ENCODE data around the gene RNF8. TPM values are rescaled to one million over a fixed set of nuclear protein-coding genes. Genes with fewer than 3 reads are reported as not detected.
"Not testable (repeated sequence)": the region's sequence is repeated elsewhere in the genome, so short reads cannot be mapped to it uniquely, and the experiment has no call there.

The RNF8 gene
- total RNA-seq, 1 donor from 2014 or later, result 13.2 TPM

DNA sequence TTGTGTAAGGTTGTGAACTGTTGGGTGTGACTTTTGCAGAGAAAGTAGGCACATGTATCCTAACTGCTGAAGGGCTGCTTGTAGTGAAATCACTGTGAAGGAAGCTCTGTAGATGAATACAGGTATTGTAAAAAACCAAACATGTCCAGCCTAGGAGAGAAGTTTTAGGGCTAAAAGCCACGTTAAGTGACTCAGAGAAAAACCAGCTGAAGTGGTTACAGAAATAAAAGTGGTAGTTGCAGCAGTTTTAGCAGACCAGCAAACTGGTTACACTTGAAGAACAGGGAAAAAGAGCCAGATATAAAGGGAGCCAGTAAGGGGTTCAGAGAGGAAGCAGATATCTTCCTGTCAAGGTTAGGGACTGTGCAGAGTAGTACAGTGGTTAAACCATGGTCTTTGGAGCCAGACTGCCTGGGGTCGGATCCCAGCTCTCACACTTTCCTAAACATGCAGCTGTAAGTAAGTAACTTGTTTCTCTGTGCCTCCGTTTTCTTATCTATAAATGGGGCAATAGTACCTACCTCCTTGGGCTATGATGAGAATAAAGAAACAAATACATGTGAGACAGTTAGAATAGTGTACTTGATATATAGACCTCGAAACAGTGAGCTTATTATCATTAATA is 33.8 kb upstream of the RNF8 start:
- intact Hi-C loops (cut with DNase I), result no loop called here

DNA sequence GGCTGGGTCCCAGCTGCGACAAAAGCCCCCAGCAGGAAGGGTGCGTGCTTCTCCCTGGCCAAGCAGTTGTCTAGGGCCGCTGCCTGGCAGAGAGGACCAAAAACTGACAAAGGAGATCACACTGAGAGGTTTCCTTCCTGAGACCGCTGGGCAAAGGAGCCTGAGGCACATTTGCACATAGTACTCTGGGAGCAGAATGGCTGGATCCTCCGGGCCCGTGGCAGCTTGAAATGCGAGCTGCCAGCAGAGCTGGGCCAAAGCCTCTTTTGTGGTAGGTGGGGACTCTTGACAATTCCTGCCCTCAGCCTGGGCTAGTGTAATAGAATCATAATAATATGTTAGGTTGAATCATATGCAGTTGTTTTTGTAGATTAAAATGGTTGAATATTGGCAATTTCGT is 33.1 kb upstream of the RNF8 start:
- DNase-seq (ENCODE audit: low spot score), result no peak
- intact Hi-C loops (cut with DNase I), result no loop called here

More for the DNA sequence above, 33.8 kb upstream of the RNF8 start:
- DNase-seq (ENCODE audit: low spot score), result no peak

DNA sequence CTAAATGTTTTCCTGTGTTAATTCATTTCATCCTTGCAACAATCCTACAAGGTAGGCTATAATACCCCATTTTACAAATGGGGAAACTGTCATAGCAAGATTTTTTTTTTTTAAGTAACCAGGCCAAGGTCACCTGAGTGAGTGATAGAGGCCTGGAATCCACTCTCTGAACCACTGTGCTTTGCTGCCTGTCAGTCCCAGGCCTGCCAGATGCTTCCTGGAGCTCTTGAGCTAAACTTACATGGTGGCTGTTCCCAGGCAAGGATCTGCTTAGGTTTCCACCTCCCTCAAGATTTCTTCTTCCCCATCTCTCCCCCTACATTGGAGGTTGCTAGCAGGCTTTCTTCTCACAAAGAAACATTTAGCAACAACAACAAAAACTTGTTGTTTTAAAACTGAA is 32.7 kb upstream of the RNF8 start:
- intact Hi-C loops (cut with DNase I), result no loop called here
- DNase-seq (ENCODE audit: low spot score), result no peak

DNA sequence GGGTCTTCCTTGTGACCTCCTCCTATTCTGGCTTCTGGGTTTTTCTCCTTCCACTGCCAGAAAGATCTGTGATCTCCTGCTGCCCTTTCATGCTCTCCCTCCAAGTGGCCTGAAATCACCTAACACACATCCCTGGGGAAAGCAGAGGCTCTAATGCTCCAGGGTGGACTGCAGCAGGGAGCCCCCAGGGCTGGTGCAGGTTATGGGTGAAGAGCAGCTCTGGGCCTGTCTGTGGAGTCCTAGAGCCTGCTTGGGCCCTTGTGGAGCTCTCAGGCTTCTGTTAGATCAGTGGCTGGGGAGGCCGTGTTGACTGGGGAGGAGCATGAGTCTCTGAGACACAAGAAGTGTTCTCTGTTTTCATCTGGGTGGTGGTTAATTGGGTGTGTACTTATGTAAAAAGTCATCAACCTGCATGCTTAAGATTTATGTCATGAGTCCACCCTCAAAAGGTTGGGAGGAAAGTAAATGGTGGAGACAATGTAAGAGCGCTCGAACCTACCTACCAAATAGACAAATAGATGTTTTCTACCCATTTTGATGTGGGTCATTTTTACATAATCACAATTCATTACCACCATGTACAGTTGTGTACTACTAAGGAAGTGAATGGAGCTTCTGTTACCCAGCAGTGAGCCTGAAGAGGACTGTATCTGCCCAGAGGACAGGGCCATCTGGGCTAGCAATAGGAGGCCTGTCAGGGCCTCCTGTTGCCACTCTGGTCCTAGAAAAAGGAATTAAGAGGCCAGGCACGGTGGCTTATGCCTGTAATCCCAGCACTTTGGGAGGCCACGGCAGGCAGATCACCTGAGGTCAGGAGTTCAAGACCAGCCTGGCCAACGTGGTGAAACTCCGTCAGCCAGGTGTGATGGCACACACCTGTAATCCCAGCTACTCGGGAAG is 32.0 kb upstream of the RNF8 start:
- DNase-seq (ENCODE audit: low spot score), result no peak
- intact Hi-C loops (cut with DNase I), result no loop called here

DNA sequence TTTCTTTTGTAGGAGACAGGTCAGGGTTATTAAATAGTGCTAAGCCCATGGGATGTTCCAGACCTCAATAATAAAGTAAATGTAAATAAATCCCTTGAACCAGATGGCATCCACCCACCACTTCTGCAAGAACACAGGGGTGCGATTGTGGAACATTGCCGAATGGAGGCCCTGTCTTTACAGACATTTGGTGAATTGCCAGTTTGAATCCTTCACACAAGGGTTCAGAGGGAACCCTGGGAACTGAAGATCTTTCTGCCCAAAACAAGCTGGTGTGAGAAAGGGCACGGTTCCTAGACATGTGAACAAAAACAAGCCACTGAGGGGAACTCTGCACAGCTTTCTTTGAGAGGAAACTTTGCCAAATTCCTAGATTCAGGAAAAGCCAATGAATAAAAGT is 30.2 kb upstream of the RNF8 start:
- intact Hi-C loops (cut with DNase I), result no loop called here
- no peak for DNase-seq (ENCODE audit: low spot score)

DNA sequence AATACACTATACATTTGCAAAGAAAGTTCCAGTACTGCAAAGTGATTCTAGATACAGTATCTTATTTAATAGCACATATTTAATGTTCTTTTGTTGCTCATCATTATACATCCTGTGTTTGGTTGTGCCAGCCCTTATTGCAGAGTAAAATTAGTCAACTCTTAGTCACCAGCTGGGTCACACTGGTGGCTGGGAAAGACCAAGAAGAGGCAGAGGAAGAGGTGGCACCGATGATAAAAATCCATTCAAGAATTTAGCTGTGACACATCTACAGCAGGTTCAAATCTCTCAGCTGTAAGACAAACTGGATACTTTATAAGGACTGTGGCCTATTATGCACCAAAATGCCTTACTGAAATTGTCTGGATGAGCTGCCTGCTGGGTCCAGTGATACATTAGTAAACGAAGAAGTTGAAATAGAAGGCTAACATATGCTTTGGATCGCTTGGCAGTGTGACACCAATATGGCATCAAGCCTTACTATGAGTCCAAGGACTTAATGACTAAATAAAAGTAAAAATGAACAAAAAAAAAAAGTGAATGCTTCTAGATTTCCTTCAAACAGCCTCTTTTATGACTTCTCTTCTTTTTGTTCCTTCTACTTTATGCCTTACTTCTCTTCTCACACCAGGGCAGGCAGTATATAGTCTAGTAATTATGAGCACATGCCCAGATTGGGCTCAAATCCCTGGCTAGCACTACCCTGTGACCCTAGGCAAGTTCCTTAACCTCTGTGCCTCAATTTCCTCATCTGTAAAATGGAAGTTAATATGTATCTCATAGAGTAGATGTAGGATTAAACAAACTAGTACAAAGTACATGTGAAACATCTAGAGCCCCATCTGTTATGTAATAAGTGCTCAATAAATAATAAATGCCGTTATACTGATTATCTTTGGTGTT is 29.4 kb upstream of the RNF8 start:
- DNase-seq (ENCODE audit: low spot score), result no peak
- intact Hi-C loops (cut with DNase I), result no loop called here

DNA sequence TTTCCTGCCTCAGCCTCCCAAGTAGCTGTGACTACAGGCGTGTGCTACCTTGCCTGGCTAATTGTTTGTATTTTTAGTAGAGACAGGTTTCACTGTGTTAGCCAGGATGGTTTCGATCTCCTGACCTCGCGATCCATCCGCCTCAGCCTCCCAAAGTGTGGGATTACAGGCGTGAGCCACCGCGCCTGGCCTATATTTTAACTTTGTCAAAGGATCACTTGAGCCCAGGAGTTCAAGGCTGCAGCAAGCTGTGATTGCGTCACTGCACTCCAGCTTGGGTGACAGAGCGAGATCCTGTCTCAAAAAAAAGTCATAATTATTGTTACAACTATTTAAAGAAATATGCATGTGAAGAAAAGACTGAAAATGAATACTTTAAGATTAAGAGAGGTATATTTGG is 23.4 kb upstream of the RNF8 start:
- intact Hi-C loops (cut with DNase I), result not testable (repeated sequence)

DNA sequence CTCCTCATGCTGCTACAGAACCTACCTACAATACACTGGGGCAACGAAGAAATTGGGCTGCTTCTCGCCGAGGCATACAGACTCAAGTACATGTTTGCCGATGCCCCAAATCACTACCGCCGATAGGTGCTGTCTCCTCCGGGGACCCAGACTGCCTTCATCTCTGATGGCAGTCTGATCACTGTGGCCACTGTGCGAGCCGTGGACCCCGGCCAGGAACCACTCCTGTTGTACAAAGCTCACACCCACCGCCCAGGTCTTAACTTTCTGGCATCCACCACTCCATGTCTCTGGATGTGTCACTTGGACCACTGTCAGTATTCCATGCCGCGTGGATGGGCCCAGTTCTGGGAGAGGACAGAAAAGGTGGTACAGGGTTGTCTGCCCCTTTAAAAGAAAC is 22.7 kb upstream of the RNF8 start:
- intact Hi-C loops (cut with DNase I), result no loop called here
- no peak for DNase-seq (ENCODE audit: low spot score)

More for the DNA sequence above, 23.4 kb upstream of the RNF8 start:
- not testable (repeated sequence) for DNase-seq (ENCODE audit: low spot score)

DNA sequence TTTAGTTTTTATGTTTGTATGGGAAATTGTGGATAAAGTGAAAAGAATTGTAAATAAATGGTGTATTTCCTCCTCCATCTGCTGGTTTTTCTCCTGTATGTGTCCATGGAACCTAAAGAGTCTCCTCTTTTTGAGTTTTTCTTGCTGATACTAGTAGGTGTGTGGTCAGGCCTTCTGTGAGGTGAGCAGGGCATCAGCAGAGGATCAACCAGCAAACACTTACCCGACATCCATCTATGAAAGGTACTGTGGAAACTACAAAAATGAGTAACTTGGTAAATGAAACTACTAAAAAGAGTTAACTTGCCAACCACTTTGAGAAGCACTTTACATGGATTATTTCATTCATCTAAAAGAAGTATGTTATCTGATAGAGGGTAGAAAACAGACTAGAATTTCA is 20.9 kb upstream of the RNF8 start:
- DNase-seq (ENCODE audit: low spot score), result no peak
- intact Hi-C loops (cut with DNase I), result no loop called here

DNA sequence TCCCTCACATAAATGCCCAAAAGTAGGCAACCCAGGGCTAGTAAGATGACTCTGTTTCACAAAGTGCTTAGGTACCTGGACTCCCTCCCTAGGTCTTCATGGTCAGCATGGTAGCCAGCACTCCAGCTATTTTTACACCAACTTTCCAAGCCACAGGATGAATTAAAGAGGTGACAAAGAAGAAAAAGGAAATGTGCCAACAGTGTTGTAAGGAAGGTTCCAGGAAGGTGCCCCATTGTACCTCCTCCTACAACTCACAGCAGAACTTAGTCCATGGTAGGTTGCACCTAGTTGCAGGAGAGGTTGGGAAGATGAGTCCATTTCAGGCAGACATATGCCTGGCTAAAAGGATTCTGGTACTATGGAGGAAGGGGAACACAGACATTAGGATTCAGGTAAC is 19.7 kb upstream of the RNF8 start:
- intact Hi-C loops (cut with DNase I), result no loop called here

DNA sequence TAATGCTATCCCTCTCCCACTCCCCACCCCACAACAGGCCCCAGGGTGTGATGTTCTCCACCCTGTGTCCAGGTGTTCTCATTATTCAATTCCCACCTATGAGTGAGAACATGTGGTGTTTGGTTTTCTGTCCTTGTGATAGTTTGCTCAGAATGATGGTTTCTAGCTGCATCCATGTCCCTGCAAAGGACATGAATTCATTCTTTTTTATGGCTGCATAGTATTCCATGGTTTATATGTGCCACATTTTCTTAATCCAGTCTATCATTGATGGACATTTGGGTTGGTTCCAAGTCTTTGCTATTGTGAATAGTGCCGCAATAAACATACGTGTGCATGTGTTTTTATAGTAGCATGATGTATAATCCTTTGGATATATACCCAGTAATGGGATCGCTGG is 15.5 kb upstream of the RNF8 start:
- intact Hi-C loops (cut with DNase I); DNase-seq (ENCODE audit: low spot score): not testable (repeated sequence)

More for the DNA sequence above, 19.7 kb upstream of the RNF8 start:
- no peak for DNase-seq (ENCODE audit: low spot score)

DNA sequence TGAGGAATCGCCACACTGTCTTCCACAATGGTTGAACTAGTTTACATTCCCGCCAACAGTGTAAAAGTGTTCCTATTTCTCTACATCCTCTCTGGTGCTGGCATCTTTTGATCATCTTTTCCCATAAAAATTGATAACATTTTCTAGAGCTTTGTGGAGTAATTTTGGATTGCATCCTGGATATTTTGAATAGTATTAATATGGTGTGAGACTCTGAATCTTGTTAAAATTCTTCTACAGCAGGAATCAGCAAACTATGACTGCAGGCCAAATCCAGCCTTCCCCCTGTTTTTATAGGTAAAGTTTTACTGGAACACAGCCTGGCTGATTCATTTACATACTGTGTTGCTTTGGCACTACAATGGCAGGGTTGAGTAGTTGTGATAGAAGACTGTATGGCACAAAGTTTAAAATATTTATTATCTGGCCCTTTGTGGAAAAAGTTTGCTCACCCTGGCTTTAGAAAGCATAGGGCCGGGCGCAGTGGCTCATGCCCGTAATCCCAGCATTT is 15.0 kb upstream of the RNF8 start:
- no peak for DNase-seq (ENCODE audit: low spot score)
- intact Hi-C loops (cut with DNase I), result no loop called here

DNA sequence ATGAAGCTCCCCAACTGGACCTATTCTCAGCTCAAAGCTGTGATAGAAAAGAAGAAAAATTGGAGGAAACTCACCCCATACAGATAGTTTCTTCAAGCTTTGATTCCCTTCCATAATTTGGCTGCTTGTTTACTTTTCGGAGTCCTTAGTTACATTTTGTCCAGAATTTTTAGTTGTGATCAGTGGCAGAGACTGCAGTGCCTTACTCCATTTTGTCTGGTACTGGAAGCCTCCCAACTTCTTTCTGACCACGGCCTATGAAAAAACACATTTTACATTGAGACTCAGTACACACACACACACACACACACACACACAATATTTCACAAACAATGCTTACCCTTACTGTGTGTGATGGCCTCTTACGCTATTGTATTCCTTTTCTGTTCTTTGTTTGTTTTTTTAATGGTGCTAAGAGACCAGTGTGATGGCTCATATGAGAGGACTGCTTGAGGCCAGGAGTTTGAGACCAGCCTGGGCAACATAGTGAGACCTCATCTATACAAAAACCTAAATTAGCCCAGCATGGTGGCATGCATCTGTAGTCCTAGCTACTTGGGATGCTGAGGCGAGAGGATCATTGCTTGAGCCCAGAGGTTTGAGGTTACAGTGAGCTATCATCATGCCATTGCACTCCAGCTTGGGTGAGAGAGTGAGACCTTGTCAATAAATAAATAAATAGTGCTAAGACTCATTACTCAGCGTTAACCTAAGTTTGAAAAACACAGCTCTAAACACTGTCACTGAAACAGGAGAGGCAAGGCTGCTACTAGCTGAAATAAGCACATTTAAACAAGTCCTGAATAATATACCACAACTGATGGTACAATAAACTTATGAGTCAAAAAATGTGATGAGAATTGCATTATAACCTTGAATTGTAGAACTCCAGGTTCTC is 13.8 kb upstream of the RNF8 start:
- DNase-seq (ENCODE audit: low spot score), result no peak
- intact Hi-C loops (cut with DNase I), result no loop called here

DNA sequence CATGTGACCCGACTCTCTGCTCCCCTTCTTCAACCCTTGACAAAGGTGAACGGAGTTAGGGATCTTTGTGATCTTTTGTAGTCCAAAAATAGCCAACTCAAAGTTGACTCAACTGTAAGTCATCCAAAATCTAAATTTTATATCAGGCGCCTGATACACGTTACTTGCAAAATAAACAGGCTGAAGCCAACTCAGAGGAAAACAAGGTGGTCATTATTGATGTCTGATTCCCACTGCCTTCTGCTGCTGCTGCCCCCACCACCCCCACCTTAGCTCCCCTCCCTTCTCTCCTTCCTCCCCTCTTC is 13.2 kb upstream of the RNF8 start:
- no peak for DNase-seq (ENCODE audit: low spot score)
- intact Hi-C loops (cut with DNase I), result no loop called here

DNA sequence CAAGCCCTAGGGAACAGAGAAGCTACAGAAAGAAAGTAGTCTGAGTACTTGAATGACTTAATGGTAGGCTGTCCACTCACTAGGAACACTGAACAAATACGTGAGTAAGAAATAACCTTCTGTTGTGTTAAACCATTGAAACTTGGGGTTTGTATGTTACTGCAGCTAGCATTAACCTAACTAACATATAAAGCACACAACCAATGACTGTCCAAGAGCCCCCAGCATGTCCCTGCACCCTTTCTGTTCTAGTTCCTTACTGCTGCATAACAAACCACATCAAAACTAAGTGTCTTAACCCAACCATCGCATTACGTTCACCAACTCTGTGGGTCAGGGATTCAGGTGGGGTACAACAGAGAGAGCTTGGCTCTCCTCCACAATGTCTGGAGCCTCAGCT is 10.5 kb upstream of the RNF8 start:
- DNase-seq (ENCODE audit: low spot score), result no peak
- intact Hi-C loops (cut with DNase I), result no loop called here

DNA sequence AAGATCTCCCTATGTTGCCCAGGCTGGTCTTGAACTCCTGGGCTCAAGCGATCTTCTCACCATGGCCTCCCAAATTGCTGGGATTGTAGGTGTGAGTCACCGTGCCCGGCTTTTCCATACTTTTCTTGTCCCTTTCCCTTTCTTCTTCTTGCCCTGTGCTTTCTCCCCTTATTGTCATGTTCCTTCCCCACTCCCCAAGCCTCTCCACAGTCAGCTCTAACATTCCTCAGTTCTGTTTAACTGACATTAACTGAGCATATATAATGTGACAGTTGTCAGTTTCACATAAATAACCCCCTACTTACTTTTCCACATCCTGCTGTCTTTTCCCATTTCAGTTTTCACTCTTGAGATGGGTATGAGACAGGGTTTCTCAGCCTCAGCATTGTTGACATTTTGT is 9.5 kb upstream of the RNF8 start:
- no peak for DNase-seq (ENCODE audit: low spot score)
- intact Hi-C loops (cut with DNase I), result no loop called here

DNA sequence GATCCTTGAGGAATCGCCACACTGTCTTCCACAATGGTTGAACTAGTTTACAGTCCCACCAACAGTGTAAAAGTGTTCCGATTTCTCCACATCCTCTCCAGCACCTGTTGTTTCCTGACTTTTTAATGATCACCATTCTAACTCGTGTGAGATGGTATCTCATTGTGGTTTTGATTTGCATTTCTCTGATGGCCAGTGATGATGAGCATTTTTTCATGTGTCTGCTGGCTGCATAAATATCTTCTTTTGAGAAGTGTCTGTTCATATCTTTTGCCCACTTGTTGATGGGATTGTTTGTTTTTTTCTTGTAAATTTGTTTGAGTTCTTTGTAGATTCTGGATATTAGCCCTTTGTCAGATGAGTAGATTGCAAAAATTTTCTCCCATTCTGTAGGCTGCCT is 8.0 kb upstream of the RNF8 start:
- intact Hi-C loops (cut with DNase I); DNase-seq (ENCODE audit: low spot score): not testable (repeated sequence)

DNA sequence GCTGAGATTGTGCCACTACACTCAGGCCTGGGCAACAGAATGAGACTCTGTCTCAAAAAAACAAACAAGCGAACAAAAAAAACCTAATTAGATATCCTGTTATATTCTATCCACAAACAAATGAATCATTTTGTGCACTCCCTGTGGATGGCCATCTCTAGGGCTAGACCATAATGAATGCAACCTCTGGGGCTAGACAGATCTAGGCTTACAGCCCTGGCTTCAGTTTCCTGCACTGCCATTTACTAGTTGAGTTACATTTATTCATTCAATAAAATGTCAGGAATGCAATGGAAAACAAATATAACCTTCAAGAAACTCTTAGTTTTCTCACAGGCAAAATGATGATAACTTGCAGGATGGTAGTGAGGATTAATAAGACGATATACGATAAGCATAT is 6.6 kb upstream of the RNF8 start:
- intact Hi-C loops (cut with DNase I), result no loop called here

DNA sequence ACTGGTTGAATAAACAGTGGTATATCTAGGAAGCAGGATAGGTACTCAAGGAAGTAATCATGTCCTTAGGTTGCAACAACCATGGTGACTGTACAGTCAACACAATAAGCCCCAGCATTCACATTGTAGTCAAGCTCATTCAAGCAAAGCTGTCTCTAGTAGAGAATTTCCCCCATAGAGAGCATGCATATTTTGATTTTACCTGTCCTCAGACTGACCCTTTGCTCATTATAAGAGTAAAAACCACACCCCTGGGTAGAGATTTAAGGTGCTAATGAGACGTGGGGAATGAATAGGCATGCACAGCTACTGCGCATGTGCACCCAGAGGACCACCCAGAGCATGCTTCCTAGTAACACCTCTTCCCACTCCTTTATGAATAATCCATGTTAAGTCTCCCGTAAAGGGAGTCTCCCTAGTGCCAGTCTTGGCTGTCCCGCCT is 6.1 kb upstream of the RNF8 start:
- DNase-seq (ENCODE audit: low spot score), result no peak
- intact Hi-C loops (cut with DNase I), result no loop called here

More for the DNA sequence above, 6.6 kb upstream of the RNF8 start:
- no peak for DNase-seq (ENCODE audit: low spot score)
